Measurements from ENCODE around the gene ADAM8. TPM values are rescaled to one million over a fixed set of nuclear protein-coding genes. Genes with fewer than 3 reads are reported as not detected.
"Not testable (repeated sequence)": the region's sequence is repeated elsewhere in the genome, so short reads cannot be mapped to it uniquely, and the experiment has no call there.

ADAM8 gene
- total and polyA plus RNA-seq, 2 donors: 3.0 to 5.7 TPM

GRCh38 chr10:133226251-133226808, 50.3 kb downstream of the ADAM8 start:
- 61% methylated on average over 30 of the region's 30 CpGs for WGBS
- no peaks in the 10 kb centered on the region for H3K36me3 ChIP-seq (ENCODE audit: insufficient read depth)
- DNase-seq (ENCODE audit: extremely low spot score): no peak

GRCh38 chr10:133225707-133226191, 50.9 kb downstream of the ADAM8 start:
- H3K4me1 ChIP-seq (ENCODE audit: insufficient read depth): no peaks in the 10 kb centered on the region
- no peak overlapping the region for H3K4me3 ChIP-seq (ENCODE audit: low read depth, low read length)
- H3K27ac ChIP-seq (ENCODE audit: low read depth): no peak overlapping the region
- no peak for DNase-seq (ENCODE audit: extremely low spot score)
- 82% methylated on average over 23 of the region's 23 CpGs for whole genome bisulfite sequencing
- H3K36me3 ChIP-seq (ENCODE audit: insufficient read depth): no peaks in the 10 kb centered on the region

More at GRCh38 chr10:133226251-133226808, 50.3 kb downstream of the ADAM8 start:
- Histone ChIP-seq H3K27ac (ENCODE audit: low read depth) (no peak overlapping the region), H3K4me1 (ENCODE audit: insufficient read depth) (no peaks in the 10 kb centered on the region), H3K4me3 (ENCODE audit: low read depth, low read length) (no peak overlapping the region)

- H3K4me3 ChIP-seq (ENCODE audit: low read depth, low read length): no peak overlapping the region
- H3K4me1 ChIP-seq (ENCODE audit: insufficient read depth): no peaks in the 10 kb centered on the region
- H3K27ac ChIP-seq (ENCODE audit: low read depth): no peak overlapping the region
- 71% methylated on average over 25 of the region's 25 CpGs for WGBS
- no peaks in the 10 kb centered on the region for H3K36me3 ChIP-seq (ENCODE audit: insufficient read depth)
- no peak for DNase-seq (ENCODE audit: extremely low spot score)
Observed at GRCh38 chr10:133224756-133225372, 51.8 kb downstream of the ADAM8 start.

GRCh38 chr10:133224076-133224475, 52.6 kb downstream of the ADAM8 start:
- no peak overlapping the region for H3K4me3 ChIP-seq (ENCODE audit: low read depth, low read length)
- H3K27ac ChIP-seq (ENCODE audit: low read depth): no peak overlapping the region
- WGBS: 61% methylated on average over 14 of the region's 14 CpGs
- no peaks in the 10 kb centered on the region for H3K36me3 ChIP-seq (ENCODE audit: insufficient read depth)
- no peak for DNase-seq (ENCODE audit: extremely low spot score)
- H3K4me1 ChIP-seq (ENCODE audit: insufficient read depth): no peaks in the 10 kb centered on the region

GRCh38 chr10:133221756-133222155, 54.9 kb downstream of the ADAM8 start:
- H3K27ac ChIP-seq (ENCODE audit: low read depth); H3K36me3 ChIP-seq (ENCODE audit: insufficient read depth); DNase-seq (ENCODE audit: extremely low spot score); H3K4me3 ChIP-seq (ENCODE audit: low read depth, low read length); H3K4me1 ChIP-seq (ENCODE audit: insufficient read depth): not testable (repeated sequence)
- 85% methylated on average over 17 of the region's 22 CpGs for WGBS

GRCh38 chr10:133221331-133221730, 55.3 kb downstream of the ADAM8 start:
- no peak for DNase-seq (ENCODE audit: extremely low spot score)
- WGBS: 91% methylated on average over 11 of the region's 11 CpGs
- H3K27ac ChIP-seq (ENCODE audit: low read depth): no peak overlapping the region
- no peaks in the 10 kb centered on the region for H3K36me3 ChIP-seq (ENCODE audit: insufficient read depth)
- no peak overlapping the region for H3K4me3 ChIP-seq (ENCODE audit: low read depth, low read length)
- no peaks in the 10 kb centered on the region for H3K4me1 ChIP-seq (ENCODE audit: insufficient read depth)

- DNase-seq (ENCODE audit: extremely low spot score): no peak
- Histone ChIP-seq H3K4me1 (ENCODE audit: insufficient read depth) (no peaks in the 10 kb centered on the region), H3K27ac (ENCODE audit: low read depth) (no peak overlapping the region), H3K4me3 (ENCODE audit: low read depth, low read length) (no peak overlapping the region), H3K36me3 (ENCODE audit: insufficient read depth) (no peaks in the 10 kb centered on the region)
- WGBS: 12% methylated on average over 28 of the region's 28 CpGs
Observed at GRCh38 chr10:133219782-133220181, 56.9 kb downstream of the ADAM8 start.

- H3K36me3 ChIP-seq (ENCODE audit: insufficient read depth): no peaks in the 10 kb centered on the region
- H3K27ac ChIP-seq (ENCODE audit: low read depth): no peak overlapping the region
- no peak overlapping the region for H3K4me3 ChIP-seq (ENCODE audit: low read depth, low read length)
- 79% methylated on average over 20 of the region's 20 CpGs for WGBS
- DNase-seq (ENCODE audit: extremely low spot score): no peak
- H3K4me1 ChIP-seq (ENCODE audit: insufficient read depth): no peaks in the 10 kb centered on the region
Observed at GRCh38 chr10:133218891-133219290, 57.8 kb downstream of the ADAM8 start.

- DNase-seq (ENCODE audit: extremely low spot score): no peak
- H3K4me1 ChIP-seq (ENCODE audit: insufficient read depth): no peaks in the 10 kb centered on the region
- H3K36me3 ChIP-seq (ENCODE audit: insufficient read depth): no peaks in the 10 kb centered on the region
- H3K4me3 ChIP-seq (ENCODE audit: low read depth, low read length): no peak overlapping the region
- 90% methylated on average over 25 of the region's 25 CpGs for WGBS
- H3K27ac ChIP-seq (ENCODE audit: low read depth): no peak overlapping the region
Observed at GRCh38 chr10:133217800-133218589, 58.7 kb downstream of the ADAM8 start.

- DNase-seq (ENCODE audit: extremely low spot score): no peak
- no peaks in the 10 kb centered on the region for H3K4me1 ChIP-seq (ENCODE audit: insufficient read depth)
- no peak overlapping the region for H3K27ac ChIP-seq (ENCODE audit: low read depth)
- 86% methylated on average over 26 of the region's 26 CpGs for WGBS
- no peak overlapping the region for H3K4me3 ChIP-seq (ENCODE audit: low read depth, low read length)
- no peaks in the 10 kb centered on the region for H3K36me3 ChIP-seq (ENCODE audit: insufficient read depth)
Observed at GRCh38 chr10:133216776-133217175, 59.9 kb downstream of the ADAM8 start.

GRCh38 chr10:133215586-133215985, 61.1 kb downstream of the ADAM8 start:
- 94% methylated on average over 27 of the region's 27 CpGs for WGBS
- no peaks in the 10 kb centered on the region for H3K36me3 ChIP-seq (ENCODE audit: insufficient read depth)
- no peak overlapping the region for H3K4me3 ChIP-seq (ENCODE audit: low read depth, low read length)
- H3K4me1 ChIP-seq (ENCODE audit: insufficient read depth): no peaks in the 10 kb centered on the region
- H3K27ac ChIP-seq (ENCODE audit: low read depth): no peak overlapping the region
- no peak for DNase-seq (ENCODE audit: extremely low spot score)

GRCh38 chr10:133214468-133215410, 61.9 kb downstream of the ADAM8 start:
- Histone ChIP-seq H3K4me1 (ENCODE audit: insufficient read depth) (no peaks in the 10 kb centered on the region), H3K36me3 (ENCODE audit: insufficient read depth) (no peaks in the 10 kb centered on the region), H3K27ac (ENCODE audit: low read depth) (no peak overlapping the region), H3K4me3 (ENCODE audit: low read depth, low read length) (no peak overlapping the region)
- 81% methylated on average over 28 of the region's 28 CpGs for WGBS
- DNase-seq (ENCODE audit: extremely low spot score): no peak

Data from urinary bladder (tissue), 4 donors.